Psoas muscle (tissue), 8 donors: ENCODE results near the gene PRKAG2. TPM values are rescaled to one million over a fixed set of nuclear protein-coding genes. Genes with fewer than 3 reads are reported as not detected.

Source experiments
- ATAC-seq, 4 donors: fragments of 200-7000 bp; cut with Tn5 transposase; one replicate each; pipeline ENCODE4 v1.9.1; 2020; ENCODE audit warnings: moderate library complexity in 3 of 4, mild to moderate bottlenecking in 2 of 4
- DNase-seq, 2 donors: peaks; one replicate each; pipeline ENCODE4 v3.0.0-alpha.2; 2020
- H3K27ac ChIP-seq: fragments of 200-600 bp; one replicate; pipeline ENCODE4 v1.8.0; 2022
- H3K27me3 ChIP-seq, 3 donors: fragments of 200-600 bp in 1 of 3; one replicate each; pipeline versions ENCODE4 v1.6.1 to v1.8.0; 2013 to 2022; ENCODE audit warnings: low read length in 2 of 3, mild to moderate bottlenecking in 2 of 3, moderate library complexity in 1 of 3; ENCODE audit not compliant: insufficient read depth in 3 of 3
- H3K36me3 ChIP-seq, 2 donors: fragments of 200-600 bp in 1 of 2; one replicate each; pipeline versions ENCODE4 v1.6.1 to v1.8.0; 2013 to 2022; ENCODE audit warnings: low read depth in 1 of 2, mild to moderate bottlenecking in 1 of 2, moderate library complexity in 1 of 2; ENCODE audit not compliant: insufficient read depth in 1 of 2
- H3K4me1 ChIP-seq: fragments of 200-600 bp; one replicate; pipeline ENCODE4 v1.8.0; 2022
- H3K4me3 ChIP-seq: fragments of 200-600 bp; one replicate; pipeline ENCODE4 v1.8.0; 2022; ENCODE audit warnings: mild to moderate bottlenecking
- H3K9me3 ChIP-seq: fragments of 200-600 bp; one replicate; pipeline ENCODE4 v1.8.0; 2022
- CTCF ChIP-seq: fragments of 200-600 bp; IDR thresholded peaks from one replicate; pipeline ENCODE4 v1.8.0; 2022; ENCODE audit warnings: antibody characterized with exemption
- WGBS, 3 donors: extraction: QIAGEN DNeasy Blood & Tissue Kit; methylation state at CpG; one replicate each; pipeline versions ENCODE4 v1.1.6 to v1.1.7; 2013; 5-methylcytosine and 5-hydroxymethylcytosine counted together
- intact Hi-C, 2 donors: fragments of 100-400 bp; cut with DNase I; formaldehyde crosslinking; loops; one replicate each; pipeline versions ENCODE4 v1.11.0 to v1.14.2; 2022
- long read RNA-seq, 2 donors: library from polyadenylated mRNA; unstranded; transcript quantifications; one replicate each; pipeline ENCODE4 v2.0.0, GENCODE V29; 2021
- polyA plus RNA-seq, 3 donors: library from polyadenylated mRNA; stranded (reverse); fragments of 200-250 nt; gene quantifications; one replicate each; pipeline ENCODE4 v1.2.3, GENCODE V29; 2013
- total RNA-seq, 4 donors: library from RNA; stranded (reverse); fragmentation: NEBNext Ultra II Directional in 2 of 4; extraction: Animal tissue kit (Norgen Biotek cat#: 25700) in 2 of 4; gene quantifications; one replicate each; pipeline versions ENCODE4 v1.2.1 to v1.2.4, GENCODE V29; 2021 to 2023
- donor health status: healthy with polysubstance abuse.
- donor health status: DM: no; HTN: no; CAD: no; lungs with moderate emphysema.
- donor health status: Bipolar disorder and iron deficiency.
- donor health status: healthy.
- donor health status: DM: yes; HTN: yes; CAD: no.
- donor health status: DM: no; HTN: no; CAD: no.
- donor health status: DM: no; HTN: no; CAD: no.
- donor health status: DM: yes; HTN: yes; CAD: no.

Gene PRKAG2
- total RNA-seq: 10 to 100 TPM in 3 of 4 donors, 1 to 10 TPM in 1; 9.3 to 31.5 (median 15.5) TPM
- 100 to 1,000 TPM in 1 of 3 donors, 10 to 100 TPM in 2; 10.9 to 143 (median 31.7) TPM for polyA plus RNA-seq
- long read RNA-seq, donor 1, partial matches to known transcripts: 0 of 2 reads
- long read RNA-seq, donor 1, other reads (novel, unspliced or antisense): 1 of 2 reads
- long read RNA-seq, donor 2, transcript PRKAG2-215 (14 exons, 2,699 nt): major isoform, 6 of 30 reads
- long read RNA-seq, donor 2, transcript PRKAG2-203 (12 exons, 2,318 nt): major isoform, 6 of 30 reads
- long read RNA-seq, donor 2, partial matches to known transcripts: 4 of 30 reads
- long read RNA-seq, donor 2, other reads (novel, unspliced or antisense): 13 of 30 reads

GRCh38 chr7:151876899-151877777 is at the start of gene PRKAG2:
Gene PRKAG2, minus strand, starts transcription at chr7:151877115. Its CDS starts 495 bp downstream, at chr7:151876620.
- no peaks in the 10 kb centered on the region for H3K36me3 ChIP-seq
- ATAC-seq (peak; percentile 45 to 70 (median 58)), DNase-seq (peak; percentile 74 to 87)
- WGBS, 3 donors: 0% methylated on average over 48 to 95 of the region's 95 CpGs
- no peak for TF ChIP-seq CTCF
- peak within 1 kb of the TSS; percentile 82 for H3K27ac ChIP-seq
- peaks cover 3% of the 10 kb centered on the region for H3K4me1 ChIP-seq
- intact Hi-C loops: loop anchor here in 1 of 2 donors (5.0 to 10.0 kb wide), 2 partner anchors 80 to 268 kb away; no protein-coding TSS in a partner anchor
- peak within 1 kb of the TSS; percentile 86 for H3K4me3 ChIP-seq
- H3K9me3 ChIP-seq: no peaks in the 10 kb centered on the region
- H3K27me3 ChIP-seq: no peaks in the 10 kb centered on the region

GRCh38 chr7:151926336-151926712 is 49.4 kb upstream of the PRKAG2 start:
- Histone ChIP-seq H3K36me3 (no peaks in the 10 kb centered on the region), H3K27ac (peak overlapping the region; percentile 67), H3K27me3 (peaks cover 0 to 2% (median 0%) of the 10 kb centered on the region in 3 donors), H3K4me3 (no peak overlapping the region), H3K4me1 (no peaks in the 10 kb centered on the region), H3K9me3 (no peaks in the 10 kb centered on the region)
- 82 to 88% (median 87%) methylated on average over 5 of the region's 5 CpGs for WGBS, 3 donors
- intact Hi-C loops: no loop called here
- TF ChIP-seq CTCF: no peak
- ATAC-seq (no peak), DNase-seq (no peak)

GRCh38 chr7:151925446-151926335 is 48.8 kb upstream of the PRKAG2 start:
- H3K27me3 ChIP-seq: peaks cover 0 to 2% (median 0%) of the 10 kb centered on the region in 3 donors
- peak; percentile 73 to 93 (median 91) for ATAC-seq
- H3K4me1 ChIP-seq: no peaks in the 10 kb centered on the region
- intact Hi-C loops: no loop called here
- DNase-seq: peak; percentile 64 to 83
- WGBS, 3 donors: 51 to 61% (median 52%) methylated on average over 22 of the region's 22 CpGs
- H3K36me3 ChIP-seq: no peaks in the 10 kb centered on the region
- peak overlapping the region; percentile 67 for H3K27ac ChIP-seq
- H3K4me3 ChIP-seq: no peak overlapping the region
- TF ChIP-seq CTCF: no peak
- H3K9me3 ChIP-seq: no peaks in the 10 kb centered on the region

- no peaks in the 10 kb centered on the region for H3K9me3 ChIP-seq
- H3K4me3 ChIP-seq: no peak overlapping the region
- TF ChIP-seq CTCF: no peak
- DNase-seq (no peak), ATAC-seq (no peak)
- 91 to 92% (median 92%) methylated on average over 8 of the region's 8 CpGs for WGBS, 3 donors
- no peak overlapping the region for H3K27ac ChIP-seq
- no peaks in the 10 kb centered on the region for H3K36me3 ChIP-seq
- intact Hi-C loops: no loop called here
- peaks cover 0 to 2% (median 0%) of the 10 kb centered on the region in 3 donors for H3K27me3 ChIP-seq
- no peaks in the 10 kb centered on the region for H3K4me1 ChIP-seq
Observed at GRCh38 chr7:151924508-151924907, 47.6 kb upstream of the PRKAG2 start.
